Stimulated activated CD8-positive, alpha-beta memory T cell treated with anti-CD3 and anti-CD28 coated beads, Interleukin-15, amount 100 ng/mL, for 4 hours (primary cell): ENCODE results near the gene CCDC88B.
A peak's percentile ranks its signal among the peaks of the same experiment; 100 is the strongest.

Experiments
- DNase-seq, 2 donors: peaks; one replicate each; pipeline ENCODE4 v3.0.0-alpha.2; 2020; ENCODE audit warnings: low read depth in 2 of 2

Gene CCDC88B, protein sequence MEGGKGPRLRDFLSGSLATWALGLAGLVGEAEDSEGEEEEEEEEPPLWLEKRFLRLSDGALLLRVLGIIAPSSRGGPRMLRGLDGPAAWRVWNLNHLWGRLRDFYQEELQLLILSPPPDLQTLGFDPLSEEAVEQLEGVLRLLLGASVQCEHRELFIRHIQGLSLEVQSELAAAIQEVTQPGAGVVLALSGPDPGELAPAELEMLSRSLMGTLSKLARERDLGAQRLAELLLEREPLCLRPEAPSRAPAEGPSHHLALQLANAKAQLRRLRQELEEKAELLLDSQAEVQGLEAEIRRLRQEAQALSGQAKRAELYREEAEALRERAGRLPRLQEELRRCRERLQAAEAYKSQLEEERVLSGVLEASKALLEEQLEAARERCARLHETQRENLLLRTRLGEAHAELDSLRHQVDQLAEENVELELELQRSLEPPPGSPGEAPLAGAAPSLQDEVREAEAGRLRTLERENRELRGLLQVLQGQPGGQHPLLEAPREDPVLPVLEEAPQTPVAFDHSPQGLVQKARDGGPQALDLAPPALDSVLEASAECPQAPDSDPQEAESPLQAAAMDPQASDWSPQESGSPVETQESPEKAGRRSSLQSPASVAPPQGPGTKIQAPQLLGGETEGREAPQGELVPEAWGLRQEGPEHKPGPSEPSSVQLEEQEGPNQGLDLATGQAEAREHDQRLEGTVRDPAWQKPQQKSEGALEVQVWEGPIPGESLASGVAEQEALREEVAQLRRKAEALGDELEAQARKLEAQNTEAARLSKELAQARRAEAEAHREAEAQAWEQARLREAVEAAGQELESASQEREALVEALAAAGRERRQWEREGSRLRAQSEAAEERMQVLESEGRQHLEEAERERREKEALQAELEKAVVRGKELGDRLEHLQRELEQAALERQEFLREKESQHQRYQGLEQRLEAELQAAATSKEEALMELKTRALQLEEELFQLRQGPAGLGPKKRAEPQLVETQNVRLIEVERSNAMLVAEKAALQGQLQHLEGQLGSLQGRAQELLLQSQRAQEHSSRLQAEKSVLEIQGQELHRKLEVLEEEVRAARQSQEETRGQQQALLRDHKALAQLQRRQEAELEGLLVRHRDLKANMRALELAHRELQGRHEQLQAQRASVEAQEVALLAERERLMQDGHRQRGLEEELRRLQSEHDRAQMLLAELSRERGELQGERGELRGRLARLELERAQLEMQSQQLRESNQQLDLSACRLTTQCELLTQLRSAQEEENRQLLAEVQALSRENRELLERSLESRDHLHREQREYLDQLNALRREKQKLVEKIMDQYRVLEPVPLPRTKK (N-terminal part only)

DNA sequence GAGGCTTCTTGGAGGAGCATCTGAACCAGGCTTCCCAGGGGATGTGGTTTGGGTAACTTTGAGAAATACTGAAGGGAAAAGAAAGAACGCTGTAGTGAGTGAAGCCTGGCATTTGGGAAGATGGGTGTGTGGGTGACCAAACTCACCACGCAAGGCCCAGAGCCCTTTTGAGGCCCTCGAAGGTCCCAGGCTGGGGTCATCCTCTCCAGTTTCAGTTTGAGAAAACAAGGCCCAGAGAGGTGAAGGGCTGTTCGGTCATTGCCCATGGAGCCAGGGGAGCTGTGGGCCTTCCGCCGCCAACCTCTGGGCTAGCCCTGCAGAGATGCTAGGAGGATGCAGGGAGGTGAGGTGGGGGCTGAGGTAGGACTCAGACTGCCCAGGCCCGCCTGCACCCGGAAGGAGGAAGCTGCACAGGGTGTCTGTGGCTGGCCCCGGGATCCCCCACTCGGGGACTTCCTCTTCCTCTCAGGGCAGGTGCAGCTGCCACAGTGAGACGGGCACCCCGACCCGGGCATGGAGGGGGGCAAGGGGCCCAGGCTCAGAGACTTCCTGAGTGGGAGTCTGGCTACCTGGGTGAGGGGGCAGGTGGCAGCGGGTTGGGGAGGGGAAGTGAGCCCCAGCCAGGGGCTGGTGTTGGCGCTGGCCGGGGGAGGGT lies at the start of gene CCDC88B:
Gene CCDC88B (plus strand): TSS at position 451 of the 655 bp plus-strand sequence. CDS start 63 bp downstream, at position 514.
- DNase-seq = peak; percentile 70 to 74

DNA sequence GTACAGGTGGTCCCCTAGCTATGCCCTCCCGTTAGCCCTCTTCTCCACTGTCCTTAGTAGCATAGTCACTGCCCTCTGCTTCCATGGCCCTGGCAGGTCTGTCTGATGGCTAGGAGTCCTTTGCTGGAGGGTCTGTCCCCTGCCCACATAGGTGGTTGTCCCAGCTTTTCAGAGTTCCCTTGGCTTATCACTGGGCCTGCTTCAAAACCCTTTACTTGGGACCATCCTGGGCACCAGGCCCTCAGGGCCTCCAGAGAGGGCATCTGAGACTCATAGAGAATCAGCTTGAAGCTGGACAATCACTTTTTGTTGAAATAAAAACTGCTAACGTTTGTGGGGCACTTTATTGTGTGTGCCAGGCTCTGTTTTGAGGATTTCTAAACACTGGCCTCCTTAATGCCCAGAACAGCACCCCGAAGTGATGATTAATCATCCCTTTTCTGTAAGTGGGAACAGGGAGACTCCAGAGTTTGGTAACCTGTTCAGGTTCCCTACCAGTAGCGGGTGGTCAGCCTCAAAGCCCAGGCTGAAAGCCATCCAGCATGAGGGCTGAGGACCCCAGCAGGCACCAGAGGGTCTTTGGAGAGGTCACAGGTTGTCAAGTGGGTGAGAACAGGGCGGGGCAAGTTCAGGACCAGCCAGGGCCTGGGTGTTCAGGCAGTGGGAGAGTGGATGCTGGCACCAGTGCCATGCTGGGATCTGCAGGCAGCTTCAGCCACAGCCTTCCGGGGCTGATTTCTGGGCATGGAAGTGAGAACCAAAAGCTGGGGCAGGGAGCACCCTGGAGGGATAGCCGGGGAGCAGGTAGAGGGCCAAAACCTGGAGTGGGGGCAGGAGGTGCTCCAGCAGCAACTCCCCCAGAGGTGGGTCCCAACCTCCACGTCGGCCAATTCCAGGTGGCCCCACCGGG lies 49.4 kb upstream of the CCDC88B start:
- DNase-seq = no peak

DNA sequence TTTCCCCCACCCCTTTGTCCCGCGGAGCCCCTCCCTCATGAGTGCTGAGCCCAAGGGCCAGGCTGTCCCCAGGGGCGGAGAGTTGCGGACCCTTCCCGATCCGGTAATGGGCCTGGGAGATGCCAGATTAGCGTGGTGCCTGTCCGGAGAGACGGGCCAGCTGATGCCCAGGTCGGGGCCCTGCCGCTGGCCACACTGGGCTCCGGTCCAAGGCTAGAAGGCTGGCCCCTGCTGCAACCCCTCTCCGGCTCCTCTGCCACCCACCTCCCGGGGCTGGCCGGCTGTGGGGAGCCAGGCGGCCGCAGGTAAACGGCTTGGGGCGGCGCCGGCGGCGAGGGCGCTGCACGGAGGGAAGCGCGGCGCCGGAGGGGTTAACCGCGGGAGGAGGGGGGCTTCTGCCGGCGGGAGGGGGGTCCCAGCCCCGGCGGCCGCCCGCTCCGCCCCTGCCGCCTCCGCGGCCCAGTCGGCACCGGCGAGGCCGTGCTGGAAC lies 48.7 kb upstream of the CCDC88B start, which contains the start of gene KCNK4:
Gene KCNK4 (plus strand): TSS at position 41 of the 490 bp plus-strand sequence. CDS start 1,717 bp downstream, outside the sequence.
- DNase-seq = no peak

DNA sequence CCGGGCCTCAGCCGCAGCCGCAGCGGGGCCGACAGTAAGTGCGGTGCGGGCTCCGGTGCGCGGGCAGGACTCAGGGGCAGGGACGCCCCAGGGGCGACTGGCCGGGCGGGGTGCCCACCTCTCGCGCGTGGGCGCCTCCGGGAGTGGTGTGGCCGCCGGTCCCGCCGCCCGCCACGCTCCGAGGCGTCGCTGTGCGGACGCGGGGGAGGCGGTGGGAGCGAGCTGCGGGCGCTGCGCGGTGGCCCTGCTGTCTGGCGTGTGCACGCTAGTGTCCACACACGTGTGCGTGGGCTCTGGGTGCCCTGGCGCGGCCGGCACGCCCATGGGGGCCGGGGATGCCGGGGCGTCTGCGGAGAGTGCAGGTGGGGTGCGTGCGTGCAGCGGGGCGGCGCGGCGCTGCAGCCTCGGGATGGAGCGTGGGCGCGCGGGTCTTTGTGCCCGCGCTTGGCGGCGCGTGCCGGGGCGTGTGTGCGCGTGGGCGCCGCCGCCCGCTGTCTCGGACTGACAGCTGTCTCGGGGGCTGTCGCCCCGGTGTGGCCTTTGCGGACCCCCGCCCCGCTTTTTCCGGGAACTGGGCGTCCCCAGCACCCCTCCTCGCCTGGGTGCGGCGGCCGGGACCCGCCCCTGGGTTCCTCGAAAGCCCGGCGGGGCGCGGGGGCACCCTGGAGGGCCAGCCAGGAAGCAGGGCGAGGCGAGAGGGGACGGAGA lies 48.1 kb upstream of the CCDC88B start:
- no peak for DNase-seq

DNA sequence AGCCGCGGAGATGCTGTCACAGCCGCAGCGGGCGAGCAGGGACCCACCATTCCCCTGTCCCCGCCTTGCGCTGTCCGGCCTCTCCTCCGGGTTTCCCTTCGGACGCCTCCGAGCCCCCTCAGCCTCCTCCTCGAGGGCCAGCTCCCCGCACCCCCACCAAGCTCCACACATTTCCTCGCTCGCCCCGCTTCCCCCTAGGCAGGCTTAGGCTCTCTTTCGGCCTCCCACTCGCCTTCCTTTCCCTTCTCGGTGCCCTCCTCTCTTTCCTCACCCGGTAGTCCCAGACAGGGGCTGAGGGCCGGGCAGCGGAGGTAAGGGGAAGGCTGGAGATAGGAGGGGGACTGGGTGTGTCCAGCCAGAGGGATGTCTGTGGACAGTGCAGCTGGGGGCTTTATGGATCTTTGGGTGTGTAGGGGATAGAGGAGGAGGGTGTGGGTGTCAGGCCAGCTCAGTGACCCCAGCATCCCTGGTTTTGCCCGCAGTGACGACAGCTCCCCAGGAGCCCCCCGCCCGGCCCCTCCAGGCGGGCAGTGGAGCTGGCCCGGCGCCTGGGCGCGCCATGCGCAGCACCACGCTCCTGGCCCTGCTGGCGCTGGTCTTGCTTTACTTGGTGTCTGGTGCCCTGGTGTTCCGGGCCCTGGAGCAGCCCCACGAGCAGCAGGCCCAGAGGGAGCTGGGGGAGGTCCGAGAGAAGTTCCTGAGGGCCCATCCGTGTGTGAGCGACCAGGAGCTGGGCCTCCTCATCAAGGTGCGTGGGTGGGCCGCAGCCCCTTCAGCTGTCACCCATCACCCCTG lies 47.3 kb upstream of the CCDC88B start:
- no peak for DNase-seq

DNA sequence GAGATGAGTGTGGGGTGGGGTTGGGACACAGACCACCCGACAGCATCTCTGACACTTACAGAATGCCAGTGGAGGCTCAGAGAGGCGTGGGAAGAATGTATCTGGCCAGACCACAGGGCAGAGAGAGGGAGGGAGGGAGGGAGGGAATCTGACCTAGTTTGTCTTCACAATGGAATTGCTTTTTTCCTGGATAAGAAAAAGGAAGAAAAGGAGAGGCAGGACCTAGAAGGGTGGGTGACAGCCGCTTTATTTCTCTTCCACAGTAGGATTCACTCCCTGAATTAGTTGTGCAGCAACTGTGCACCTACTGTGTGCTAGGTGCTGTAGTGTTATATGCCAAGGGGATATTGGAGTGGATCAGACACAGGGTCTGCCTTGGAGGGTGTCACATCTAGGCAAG lies 45.2 kb upstream of the CCDC88B start:
- no peak for DNase-seq

DNA sequence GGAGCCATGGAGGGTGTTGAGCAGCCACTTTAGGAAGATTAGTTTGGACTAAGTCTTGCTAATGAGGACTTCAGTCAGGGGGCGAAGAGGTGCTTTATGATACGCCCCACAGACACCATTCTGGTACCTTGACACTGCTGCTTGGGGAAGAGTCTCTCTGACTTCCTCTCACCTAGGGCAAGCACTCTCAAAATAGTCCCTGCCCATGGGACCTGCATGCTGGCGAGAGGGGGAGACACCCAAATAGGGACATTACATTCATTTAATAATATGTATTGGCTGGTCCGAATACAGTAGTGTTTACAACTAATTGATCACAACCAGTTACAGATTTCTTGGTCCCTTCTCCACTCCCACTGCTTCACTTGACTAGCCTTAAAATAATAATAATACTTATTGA lies 44.2 kb upstream of the CCDC88B start:
- no peak for DNase-seq

DNA sequence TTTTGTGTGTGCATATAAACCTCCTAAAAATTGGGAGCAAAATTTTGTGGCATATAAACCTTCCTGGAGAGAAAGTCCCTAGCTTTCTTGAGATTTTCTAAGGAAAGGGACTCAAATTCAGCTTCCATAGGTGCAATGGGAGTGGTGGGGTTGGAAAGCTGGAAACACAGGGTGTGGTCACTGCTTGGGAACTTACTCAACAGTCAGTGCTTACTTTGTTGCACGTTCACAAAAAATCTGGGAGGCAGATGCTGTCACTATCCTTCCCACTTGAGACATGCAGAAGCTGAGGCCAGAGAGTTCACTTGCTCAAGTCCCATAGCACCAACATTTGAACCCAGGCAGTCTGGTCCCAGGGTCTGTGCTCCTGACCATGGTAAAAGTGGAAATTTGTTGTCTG lies 43.8 kb upstream of the CCDC88B start:
- no peak for DNase-seq

DNA sequence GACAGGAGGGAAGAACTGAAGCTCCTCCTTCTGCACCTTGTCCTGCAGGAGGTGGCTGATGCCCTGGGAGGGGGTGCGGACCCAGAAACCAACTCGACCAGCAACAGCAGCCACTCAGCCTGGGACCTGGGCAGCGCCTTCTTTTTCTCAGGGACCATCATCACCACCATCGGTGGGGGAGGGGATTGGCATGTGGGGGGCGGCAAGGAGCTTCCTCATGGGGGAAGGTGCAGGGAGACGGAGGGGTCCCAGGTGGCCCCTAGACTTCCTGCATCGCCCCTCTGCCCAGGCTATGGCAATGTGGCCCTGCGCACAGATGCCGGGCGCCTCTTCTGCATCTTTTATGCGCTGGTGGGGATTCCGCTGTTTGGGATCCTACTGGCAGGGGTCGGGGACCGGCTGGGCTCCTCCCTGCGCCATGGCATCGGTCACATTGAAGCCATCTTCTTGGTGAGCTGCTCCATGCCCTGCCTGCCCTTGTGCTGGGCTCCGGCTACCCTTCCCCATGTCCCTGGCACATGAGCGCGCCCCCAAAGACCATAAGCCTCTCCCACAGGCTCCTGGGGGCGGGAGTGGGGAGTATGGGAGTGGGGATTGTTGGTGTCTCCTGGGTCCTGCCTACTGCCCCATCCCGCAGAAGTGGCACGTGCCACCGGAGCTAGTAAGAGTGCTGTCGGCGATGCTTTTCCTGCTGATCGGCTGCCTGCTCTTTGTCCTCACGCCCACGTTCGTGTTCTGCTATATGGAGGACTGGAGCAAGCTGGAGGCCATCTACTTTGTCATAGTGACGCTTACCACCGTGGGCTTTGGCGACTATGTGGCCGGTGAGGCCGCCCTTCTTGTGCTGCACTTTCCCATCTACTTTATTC lies 42.9 kb upstream of the CCDC88B start:
- DNase-seq = no peak

DNA sequence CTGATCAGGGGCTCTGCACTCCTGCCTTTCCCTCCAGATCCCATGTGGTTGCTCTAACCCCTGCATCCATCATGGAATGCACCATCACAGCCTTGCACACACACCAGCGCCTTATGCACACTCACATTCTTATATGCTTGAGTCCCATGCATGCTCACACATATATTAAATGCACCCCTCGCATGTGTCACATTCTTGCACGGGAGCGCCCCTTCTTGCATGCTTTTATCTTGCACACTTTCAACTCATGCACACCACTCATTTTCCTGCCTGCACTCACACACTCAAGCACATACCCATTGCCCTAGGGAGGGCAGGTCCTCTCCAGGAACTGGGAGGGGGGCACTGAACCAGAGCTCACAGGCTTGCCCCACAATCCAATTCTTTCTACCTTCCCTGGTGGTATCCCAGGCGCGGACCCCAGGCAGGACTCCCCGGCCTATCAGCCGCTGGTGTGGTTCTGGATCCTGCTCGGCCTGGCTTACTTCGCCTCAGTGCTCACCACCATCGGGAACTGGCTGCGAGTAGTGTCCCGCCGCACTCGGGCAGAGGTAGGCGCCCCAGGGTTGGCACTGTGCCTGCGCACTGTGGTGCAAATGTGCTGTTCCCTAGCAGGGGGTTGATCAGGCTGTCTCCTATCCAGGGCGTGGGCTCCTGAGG lies 42.2 kb upstream of the CCDC88B start:
- no peak for DNase-seq

DNA sequence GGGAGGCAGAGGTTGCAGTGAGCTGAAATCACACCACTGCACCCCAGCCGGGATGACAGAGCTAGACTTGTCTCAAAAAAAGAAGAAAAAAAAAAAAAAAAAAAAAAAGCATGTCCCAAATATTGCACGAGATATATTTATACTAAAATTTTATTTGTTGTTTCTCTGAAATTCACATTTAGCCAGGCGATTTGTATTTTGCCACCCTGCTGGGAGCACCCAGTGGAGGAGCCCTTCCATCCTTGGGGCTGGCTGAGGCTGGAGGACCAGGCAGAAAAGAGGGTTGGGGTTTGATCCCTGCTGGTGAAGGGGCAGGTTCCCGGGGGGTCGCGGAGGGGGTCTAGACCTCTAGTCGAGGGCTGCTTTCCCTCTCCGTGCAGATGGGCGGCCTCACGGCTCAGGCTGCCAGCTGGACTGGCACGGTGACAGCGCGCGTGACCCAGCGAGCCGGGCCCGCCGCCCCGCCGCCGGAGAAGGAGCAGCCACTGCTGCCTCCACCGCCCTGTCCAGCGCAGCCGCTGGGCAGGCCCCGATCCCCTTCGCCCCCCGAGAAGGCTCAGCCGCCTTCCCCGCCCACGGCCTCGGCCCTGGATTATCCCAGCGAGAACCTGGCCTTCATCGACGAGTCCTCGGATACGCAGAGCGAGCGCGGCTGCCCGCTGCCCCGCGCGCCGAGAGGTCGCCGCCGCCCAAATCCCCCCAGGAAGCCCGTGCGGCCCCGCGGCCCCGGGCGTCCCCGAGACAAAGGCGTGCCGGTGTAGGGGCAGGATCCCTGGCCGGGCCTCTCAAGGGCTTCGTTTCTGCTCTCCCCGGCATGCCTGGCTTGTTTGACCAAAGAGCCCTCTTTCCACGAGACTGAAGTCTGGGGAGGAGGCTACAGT lies 40.8 kb upstream of the CCDC88B start:
- DNase-seq = no peak

DNA sequence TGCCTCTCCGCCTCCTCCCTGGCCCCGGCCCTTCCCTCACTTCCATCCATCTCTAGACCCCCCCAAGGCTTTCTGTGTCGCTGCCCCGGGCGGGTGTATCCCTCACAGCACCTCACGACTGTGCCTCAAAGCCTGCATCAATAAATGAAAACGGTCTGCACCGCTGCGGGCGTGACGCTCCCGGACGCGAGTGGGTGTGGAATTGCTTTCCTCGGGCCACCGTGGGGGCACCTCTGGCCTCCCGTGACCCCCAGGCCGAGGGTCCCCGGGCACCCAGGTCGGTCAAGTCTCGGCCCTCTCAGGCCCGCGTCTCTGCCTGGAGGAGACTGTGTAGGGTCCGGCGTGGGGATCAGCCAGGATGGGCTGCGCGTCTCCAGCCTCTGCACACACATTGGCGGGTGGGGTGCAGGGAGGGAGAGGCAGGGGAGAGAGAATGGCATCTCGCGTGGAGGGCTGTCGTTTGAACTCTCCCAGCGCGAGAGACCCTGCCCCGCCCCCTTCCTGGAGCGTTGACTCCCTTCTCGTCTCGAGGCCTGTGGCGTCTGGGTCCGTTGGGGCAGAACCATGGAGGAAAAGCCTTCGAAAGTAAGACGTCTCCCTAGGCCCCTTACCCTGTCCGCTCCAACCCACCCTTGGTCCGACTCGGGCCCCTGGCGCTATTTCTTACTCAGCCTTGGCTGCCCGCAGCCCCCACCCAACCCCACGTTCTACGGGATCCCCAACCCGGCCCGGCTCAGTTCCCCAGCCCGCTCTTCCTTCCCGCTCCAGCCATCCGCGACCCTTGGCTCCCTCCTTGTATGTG lies 40.0 kb upstream of the CCDC88B start, which contains the start of gene CATSPERZ:
Gene CATSPERZ (plus strand): TSS at position 512 of the 802 bp plus-strand sequence. CDS start 53 bp downstream, at position 565.
- DNase-seq = no peak

DNA sequence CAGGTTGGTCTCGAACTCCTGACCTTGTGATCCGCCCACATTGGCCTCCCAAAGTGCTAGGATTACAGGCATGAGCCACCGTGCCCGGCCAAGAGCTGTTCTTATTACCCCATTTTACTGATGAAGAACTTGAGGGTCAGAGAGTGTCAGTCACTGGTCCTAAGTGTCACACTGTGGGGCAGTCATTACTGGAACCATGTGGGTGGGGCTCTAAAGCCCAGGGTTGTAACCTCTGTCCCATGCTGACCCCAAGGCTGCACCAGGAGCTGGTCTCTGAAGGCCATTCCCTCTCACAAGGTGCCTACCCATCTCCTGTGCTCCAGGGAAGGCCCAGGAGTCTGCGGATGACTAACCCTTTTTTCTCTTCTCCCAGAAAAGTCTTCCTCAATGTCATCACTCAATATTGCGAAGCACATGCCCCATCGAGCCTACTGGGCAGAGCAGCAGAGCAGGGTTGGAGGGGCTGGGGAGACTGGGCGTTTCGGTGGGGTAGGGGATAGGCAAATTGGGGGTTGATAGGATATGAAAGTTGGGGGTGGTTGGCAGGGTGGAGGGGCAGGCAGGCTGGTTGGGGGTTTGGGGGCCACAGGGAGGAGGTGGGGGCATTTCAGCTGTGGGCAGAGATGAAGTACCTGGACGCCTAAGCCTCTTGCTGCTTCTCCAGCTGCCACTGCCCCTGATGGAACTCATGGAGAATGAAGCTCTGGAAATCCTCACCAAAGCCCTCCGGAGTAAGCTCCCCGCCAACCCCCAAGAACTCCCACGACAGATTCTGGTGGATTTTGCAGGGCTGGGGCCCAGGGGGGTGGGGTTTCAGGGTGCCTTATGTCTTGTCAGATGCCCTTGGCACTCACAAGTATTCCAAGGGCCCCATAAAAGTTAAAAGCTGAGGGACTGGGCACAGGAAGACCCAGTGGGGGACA lies 36.6 kb upstream of the CCDC88B start:
- DNase-seq = no peak

DNA sequence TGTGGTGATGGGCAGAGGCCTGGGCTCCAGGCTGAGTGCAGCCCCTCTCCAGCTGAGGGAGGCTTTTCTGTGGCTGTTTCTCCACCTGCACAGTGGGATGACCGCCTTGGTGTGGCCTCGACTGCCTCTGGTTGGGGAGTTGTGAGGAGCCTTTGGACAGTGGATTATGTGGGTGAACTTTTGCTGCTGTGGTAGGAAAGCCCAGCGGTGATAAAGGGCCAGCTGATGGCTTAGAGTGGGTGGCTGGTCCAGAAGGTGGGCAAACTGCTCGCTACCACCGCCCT lies 36.0 kb upstream of the CCDC88B start:
- no peak for DNase-seq
